Stimulated activated CD4-positive, alpha-beta T cell treated with anti-CD3 and anti-CD28 coated beads, Interleukin-15, amount 100 ng/mL, for 48 hours (primary cell): Measurements from ENCODE around the gene CACNA1C.

Source experiments
- DNase-seq, 2 donors: peaks; one replicate each; pipeline ENCODE4 v3.0.0-alpha.2; 2020; ENCODE audit warnings: low read depth in 2 of 2

CACNA1C gene

DNA sequence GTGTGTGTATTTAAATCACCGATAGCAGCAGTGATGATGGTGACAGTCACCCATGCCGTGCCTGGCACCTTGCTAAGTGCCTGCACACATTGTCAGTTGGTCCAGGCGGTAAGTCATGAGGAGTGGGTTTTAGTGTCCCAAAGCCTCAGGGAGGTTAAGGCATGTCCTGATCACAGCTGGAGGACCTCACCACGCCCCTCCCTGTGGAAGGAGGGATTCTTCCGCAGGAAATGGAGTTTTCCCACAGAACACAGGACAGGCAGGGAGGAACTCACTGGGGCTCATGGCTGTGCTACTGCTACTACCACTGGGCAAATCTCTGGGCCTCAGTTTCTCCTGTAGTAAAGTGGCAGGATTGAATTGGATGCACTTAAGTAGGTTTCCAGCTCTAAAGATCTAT is 142.3 kb downstream of the CACNA1C start:
- DNase-seq = no peak

DNA sequence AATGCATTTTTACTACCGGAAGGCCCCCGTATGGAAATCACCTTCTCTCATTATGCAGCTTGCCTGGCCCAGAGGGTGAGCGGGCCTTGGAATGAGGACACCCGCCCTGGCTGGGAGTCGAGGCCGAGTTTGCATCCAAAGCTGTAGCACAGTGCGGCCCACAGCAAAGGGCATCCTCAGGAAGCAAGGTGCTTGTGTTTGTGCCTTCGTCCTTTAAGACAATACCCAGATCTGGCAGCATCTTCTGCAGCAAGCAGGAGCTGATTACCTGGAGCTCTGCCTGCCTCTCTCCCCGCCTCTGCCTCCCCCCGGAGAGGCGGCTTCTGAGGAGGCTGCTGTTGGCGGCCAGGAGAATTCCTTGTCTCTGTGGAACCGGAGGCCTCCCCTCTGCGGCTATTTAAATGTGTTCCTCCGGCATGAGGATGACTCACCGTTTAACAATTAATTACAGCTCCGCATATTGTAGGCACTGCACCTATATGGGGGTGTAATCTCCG is 145.3 kb downstream of the CACNA1C start:
- no peak for DNase-seq

DNA sequence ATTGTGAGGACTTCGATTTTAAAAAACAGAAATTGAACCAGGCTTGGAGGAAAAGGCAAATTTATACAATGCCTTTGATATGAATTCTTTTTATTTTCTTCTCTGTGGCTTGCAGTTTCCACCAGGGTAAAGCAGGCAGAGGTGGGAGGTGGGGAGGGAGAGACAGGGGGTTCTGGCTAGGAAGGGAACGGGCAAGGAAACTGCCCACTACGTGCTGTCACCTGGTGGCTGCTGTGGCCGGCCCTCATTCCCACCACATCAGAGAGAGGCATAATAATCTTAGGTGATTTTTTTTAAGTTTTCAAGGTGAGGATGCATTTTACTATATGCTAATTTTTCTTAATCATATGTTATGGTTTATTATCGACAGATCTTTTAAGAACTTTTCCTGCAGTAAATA is 145.8 kb downstream of the CACNA1C start:
- no peak for DNase-seq

DNA sequence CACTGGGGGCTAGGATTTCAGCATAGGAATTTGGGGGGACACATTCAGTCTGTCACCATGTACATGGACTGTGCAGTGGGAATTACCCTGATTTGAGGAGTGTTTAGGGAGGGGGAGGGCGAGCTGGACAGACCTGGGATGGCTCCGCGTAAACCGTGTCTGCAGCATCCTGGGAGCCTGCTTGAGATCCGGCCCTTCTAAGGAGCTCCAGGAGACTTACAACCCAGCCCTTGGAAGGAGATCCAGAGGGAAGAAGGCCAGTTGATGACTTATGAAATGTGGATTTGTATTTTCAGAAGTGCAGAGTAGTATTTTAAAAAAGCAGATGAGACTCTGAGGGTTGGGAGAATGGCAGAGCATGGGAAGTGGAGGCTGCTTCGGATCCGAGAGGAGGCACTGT is 153.2 kb downstream of the CACNA1C start:
- DNase-seq = no peak

DNA sequence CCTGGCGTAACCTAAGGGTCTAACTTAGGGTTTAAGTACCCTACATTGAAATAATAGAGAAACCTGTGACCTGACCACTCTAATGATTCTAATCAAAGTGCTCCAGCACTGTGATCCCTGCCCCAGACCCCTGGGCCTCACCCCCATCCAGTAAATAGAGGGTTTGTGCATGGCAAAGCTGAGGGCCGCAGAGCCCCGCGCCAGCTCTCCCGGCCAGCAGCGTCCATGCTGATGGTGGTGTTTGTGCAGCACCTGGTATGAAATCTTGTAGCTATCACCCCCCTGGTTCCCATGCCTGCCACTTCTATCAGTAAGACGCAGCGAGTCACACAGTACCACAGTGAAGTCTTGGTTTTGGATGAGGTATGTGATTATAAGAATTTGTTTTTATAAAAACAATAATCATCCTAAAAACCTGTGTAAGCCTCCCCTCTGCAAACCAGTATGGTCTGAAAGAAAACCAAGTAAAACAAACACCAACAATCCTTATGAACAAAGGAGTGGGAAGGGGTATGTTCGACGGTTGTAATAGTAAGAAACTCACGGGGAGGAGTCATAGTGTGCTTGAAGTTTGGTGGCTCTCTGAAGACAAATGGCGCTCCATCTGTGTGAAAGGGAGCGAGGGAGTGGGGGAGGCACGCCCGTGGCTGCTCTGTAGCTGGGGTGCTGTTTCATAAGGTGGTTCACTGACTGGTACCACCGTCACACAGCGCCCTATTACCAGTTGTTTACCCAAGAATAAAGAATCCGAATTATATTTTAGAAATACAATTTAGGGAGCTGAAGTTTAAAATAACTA is 156.2 kb downstream of the CACNA1C start:
- DNase-seq = no peak

DNA sequence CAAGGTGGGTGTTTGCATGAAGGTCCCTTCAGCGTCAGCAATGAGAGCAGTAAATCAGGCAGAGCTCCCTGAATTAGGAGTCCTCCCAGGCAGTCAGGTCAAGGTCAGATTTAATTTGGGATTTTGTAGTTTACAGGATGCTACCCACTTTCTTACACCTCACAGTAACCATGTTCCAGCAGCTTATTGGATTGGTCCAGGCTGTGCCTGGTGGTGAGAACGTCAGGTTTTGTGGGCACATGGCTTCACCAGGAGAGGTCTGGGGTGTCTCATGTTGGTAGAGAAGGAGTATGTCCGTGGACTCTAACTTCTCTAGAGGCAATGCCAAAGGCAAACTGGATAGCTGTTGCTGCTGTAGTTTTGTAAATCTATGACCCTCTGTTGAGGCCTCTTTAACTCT is 158.3 kb downstream of the CACNA1C start:
- DNase-seq = no peak

DNA sequence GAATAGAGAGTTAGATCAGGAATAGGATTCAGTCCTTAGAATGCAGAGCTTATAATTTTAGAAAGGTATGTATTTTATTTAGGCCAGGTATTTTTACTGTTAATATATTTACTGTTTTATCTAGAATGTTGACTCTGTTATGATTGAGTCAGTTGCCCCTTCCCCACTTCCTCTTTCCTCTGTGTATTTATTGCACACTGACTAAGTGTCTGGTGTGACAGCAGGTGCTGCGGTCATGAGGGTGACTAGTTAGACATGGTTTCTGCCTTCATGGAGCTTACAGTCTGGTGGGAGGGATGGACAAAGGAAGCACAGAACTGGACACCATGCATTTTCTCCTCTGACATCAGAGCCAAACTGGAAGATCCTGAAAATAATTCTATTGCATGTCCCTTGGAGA is 159.8 kb downstream of the CACNA1C start:
- DNase-seq = no peak

DNA sequence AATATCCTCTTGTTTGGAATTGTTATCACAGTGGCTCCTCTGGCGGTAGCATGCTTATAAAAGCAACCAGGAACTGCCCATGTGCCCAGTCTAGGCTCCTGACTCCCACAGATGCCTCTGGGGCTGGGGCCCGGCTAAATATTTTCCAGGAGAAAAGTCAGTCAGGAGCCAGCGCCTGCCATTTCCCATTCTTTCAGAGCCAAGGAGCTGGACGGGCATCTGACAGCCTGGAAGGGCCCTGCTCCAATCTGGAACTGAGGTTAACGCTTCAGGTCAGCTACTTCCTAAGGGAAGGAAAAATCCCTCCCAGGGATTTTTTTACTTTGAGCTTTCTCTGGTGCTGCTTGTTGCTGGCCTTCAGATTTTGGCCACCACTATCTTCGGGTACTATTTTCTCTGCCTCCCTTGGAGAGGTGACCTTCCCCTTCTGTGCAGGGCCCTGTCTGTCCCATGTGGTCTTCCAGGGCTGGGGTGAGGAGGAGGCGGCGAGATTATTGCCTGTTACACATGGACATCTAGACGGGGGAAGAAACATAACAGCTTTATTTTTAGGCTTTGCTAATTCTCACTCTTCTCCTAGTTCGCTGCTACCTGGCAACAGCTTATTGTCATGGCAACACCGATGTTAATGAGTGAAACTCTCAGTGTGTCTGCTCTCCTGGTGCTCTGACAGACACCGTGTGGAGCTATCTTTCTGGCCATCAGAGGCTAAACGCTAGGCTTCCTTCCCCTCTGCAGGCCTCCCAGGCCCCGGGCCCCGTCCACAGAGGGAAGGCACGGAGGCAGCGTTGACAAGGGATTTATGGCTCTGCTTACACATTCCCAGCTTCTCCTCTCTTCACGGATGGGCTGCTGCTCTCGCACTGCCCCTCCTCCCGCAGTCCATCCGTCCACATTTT is 160.4 kb downstream of the CACNA1C start:
- DNase-seq = no peak

DNA sequence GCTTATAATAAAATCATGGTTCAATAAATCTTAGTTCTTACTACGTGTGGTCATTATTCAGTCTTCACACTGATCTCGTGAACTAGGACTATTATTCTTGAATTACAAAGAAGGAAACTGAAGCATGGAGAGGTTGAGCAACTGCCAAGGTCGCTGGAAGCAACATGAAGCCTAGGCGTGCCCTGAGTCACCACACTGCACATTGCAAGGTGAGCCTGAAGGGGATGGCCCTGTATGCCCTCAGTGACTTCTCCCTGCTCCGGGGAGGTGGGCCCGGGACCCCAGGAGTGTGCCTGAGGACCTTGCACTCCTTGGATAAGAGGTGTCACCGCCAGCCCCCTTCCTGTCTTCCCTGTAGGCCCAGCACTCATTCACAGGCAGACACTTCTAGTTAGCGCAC is 161.6 kb downstream of the CACNA1C start:
- no peak for DNase-seq

DNA sequence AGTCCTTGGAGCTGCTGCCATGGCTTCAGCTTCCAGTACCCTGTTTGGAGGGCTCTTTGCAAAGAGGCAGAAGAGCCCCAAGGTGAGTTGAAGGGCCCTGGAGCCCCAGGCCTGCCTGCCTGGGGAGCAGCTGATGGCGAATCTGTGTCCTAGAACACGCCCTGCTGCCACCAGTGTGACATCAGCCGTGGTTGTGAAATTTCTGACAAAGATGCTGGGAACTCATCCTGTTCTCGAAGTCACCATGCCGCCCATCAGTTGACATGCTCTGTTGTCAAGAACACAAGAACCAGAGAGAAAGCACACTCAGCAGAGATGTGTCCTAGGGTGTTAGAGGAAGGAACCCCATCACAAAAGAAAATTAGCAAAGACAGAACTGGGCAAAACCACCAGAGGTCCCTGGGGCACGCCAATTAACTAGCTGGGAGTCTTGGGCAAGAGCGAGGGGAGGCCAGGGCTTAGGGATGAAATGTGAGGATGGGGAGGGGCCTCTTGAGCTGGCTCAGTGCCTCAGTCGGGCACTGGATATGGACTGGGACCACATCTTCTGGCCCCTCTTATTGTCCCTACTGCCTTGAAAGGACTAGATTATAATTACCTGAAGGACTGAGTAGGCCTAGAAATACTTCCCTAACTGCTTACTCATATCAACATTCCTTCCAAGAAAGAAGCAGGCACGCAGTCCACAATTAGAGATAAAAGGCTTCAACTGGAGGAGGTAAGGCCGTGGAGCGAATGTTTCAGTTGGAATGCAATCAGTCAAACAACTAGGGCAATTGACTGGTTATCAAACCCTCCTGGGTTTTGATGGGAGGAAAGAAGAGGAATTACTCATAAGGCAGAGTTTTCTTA is 163.1 kb downstream of the CACNA1C start:
- DNase-seq = no peak

DNA sequence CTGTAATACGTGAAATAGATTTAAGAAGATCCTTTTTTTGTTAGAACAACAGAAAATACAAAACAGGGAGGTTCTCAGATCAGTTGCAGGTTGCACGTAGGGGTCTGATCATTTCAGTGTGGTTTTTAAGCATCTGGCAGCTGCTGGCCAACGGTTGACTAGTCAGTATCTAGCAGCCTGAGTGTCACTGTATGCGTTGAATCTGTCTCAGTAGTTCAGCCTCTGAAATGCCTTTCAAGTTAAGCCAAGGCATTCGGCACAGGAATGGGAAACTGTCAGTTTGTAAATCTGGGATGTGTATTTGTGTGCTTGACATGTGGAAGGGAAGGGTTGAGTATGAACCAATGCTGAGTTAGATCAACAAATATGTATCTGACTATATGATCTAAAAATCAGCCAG is 165.9 kb downstream of the CACNA1C start:
- DNase-seq = no peak

DNA sequence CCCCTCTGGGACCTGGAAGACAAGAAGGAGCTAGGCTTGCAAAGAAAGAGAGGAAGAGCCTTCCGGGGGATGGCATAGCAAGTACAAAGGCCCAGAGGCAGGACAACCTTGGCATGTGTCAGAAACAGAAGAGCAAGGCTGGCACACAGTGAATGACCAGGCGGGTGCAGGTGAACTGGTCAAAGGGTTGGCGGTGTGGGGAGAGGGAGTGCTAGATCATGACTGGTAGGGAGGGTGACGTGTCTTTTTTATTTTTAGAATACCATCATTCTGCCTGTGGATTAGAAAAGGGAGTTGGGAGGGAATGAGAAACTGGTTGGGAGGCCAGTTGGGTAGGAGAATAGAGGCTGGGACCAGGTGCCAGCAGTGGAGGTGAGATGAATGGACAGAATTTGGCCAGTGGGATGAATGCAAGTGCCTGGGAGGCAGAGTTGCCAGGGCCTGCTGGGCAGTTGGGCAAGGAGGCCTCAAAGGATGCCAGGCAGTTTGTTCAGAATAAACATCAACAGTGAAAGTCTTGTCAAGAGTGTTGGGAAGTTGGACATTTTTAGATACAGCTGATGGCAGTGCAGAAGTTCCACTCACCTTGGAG is 168.3 kb downstream of the CACNA1C start:
- DNase-seq = no peak

DNA sequence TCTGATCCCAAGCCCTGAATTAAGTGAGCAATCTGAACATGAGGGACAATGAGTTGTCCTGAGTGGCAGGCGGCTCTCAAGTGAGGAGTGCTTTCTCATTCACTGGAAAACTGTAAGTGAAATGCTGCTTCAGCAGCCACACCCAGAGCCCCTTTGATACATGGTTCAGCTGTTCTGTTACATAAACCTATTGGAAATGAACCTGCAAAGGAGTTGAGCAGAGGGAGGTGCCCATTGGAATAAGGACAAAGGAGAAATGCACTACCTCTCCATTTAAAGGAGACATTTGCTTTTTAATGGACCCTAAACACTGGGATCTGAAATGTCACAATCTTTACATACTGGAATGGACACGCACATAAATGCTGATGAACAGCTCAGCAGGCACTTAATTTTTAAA is 169.9 kb downstream of the CACNA1C start:
- DNase-seq = no peak

DNA sequence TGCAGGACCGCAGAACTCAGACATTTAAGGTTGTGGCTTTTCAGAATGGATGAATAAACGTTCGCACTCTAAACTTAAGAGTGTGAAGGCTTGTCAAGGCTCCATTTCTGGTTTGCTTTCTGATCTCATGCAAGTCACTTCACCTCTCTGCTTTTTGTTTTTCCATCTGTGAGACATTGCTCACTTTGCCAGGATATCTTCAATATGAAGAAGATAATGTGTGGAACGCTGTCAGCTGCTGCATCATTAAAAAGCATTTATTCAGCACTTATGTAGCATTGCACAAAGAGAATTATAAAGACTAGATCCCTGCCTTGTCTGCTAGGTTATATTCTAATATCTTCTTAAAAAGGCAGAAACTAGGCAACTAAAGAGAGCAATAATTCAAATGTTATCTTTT is 172.2 kb downstream of the CACNA1C start:
- no peak for DNase-seq

DNA sequence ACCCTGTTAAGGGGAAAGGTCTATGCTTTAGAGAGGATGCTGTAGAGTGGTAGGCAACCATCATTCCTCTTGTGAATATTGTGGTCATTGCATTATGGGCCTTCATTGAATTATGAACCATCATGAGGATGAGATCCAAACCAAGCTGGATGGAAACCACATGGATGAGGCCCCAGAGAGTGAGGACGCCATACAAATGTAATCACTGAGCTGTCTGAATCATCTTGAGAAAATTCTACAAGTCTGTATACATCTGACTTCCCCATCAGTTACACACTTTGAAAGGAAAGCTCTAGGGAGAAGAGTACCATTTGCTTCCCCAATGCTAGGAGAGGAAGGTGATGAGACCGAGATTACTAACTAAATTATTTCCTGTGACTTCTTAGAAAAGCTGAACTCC is 172.9 kb downstream of the CACNA1C start:
- DNase-seq = no peak

DNA sequence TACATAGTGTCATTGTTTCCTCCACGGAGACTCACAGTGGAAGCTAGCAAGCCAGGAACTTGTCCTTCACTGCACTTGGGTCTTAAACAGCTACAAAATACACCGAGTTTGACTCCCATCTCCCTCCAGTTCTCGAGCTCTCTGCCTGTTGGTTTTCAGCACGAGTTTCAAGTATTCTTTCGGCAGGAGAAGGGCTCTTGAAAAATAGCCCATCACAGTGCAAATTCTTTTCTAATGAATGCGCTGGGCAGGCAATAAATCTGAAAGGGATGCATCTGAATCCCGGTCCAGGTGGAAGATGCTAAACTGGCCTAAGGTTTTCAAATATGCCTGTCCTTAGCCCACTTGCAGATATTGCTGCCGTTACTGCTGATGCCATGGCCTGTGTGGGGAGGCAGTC is 173.9 kb downstream of the CACNA1C start:
- no peak for DNase-seq

DNA sequence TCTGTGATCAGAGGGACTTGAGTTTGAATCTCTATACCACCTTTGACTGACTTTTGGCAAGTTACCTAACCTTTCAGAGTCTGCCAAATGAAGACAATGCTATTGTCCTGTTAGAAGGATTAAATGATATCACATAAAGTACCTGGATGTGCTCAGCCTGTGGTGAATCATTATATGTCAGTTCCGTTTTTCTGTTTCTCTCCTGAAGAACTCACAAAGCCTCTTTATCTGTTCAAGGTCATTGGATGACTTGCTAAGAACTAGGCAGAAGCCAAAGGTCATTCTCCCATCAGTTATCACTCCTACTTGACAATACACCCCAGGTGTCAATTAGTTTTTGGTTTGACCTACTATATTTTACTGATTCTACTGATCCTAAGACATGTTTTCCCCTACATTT is 174.6 kb downstream of the CACNA1C start:
- no peak for DNase-seq

DNA sequence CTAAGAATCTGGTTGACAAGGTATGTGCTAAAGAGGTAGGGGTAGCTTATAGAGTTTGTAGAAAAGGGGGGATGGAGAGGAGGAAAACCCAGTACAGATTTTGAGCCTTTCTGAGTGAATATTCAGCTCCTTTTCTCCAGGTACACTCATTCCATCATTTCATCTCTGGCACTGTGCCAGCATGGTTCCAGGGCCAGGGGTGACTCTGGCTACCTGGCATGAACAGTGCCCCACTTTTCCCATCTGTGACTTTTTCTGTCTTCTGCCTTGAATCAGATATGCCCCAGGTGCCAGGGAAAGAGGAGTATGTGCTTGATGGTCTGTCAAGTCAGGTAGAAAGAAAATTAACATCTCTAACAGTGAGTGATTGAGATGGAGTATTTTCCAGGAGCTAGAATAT is 175.7 kb downstream of the CACNA1C start:
- DNase-seq = no peak

DNA sequence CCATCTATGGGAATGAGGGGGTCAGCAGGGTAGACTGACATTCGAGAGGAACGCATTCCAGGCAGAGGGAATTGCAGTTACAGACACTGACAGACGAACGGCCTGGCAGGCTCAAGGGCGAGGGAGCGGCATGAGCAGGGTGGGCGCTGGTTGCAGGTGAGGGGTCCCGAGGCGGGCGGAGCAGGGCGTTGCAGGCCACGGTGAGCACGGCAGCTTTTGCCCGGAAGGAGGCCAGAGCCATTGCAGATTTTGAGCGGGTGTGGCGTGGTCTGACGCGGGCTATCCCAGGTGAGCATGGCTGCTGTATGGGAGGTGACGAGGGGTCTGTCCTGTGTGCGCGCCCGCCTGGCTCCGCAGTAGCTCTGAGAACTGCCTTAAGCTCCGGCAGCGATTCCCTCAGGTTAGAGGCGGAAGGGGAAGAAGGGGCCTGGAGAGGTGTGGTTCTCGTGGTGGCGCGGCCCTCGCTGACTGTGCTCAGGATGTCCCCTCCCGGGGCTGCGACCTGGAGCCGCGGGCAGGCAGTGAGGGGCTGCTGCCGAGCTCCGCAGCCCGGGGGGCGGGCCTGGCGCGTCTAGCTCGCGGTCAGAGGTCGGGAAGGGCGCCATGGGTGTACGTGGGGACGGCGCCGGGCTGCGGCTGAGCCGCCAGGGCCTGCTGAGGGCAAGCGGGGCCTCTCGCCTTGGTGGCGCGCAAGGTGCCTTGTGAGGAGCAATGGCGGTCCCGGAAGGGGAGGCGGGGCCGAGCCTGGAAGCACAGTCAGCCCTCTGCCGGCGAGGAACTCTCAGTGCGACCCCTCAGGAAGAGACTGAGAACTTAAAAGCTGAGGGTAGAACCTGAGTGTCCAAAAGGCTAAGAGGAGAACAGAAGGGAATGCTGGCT is 177.1 kb downstream of the CACNA1C start:
- DNase-seq = no peak

DNA sequence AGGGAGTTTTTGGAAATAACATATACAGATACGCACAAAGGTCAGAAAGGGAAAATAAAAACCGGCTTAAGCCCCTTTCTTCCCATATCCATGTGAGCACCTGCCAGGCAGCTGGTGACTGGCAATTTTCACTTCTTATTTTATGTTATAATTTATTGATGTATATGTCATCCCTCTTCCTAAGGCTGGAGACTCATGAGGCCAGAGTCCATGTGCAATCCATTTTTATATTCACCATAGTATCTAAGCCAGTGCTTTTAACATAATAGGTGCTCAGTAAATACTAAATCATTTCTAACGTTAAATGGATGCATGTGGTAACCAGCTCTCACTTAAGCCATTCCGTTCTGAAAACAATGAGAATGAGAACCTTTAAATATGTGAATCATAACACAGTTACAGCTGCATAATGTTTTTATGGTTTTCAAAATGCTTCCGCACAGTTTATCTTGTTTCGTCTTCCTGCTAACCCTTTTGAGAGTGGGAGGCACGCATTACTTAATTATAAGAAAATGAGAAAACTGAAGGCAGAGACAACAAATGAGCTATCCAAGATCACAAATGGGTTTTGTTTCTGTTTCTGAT is 178.3 kb downstream of the CACNA1C start:
- no peak for DNase-seq
